ENCODE data around the gene MACO1.
"Not testable (repeated sequence)": the region's sequence is repeated elsewhere in the genome, so short reads cannot be mapped to it uniquely, and the experiment has no call there.

Gene MACO1

GRCh38 chr1:25425098-25426085 lies 5.3 kb upstream of the MACO1 start:
- DNase-seq = no peak

- no peak for DNase-seq
Observed at GRCh38 chr1:25427696-25428095, 3.0 kb upstream of the MACO1 start.

GRCh38 chr1:25428475-25429166 lies 2.1 kb upstream of the MACO1 start:
- DNase-seq = no peak

- DNase-seq = no peak
Observed at GRCh38 chr1:25430967-25431881, 527 bp downstream of the MACO1 start.

- no peak for DNase-seq
Observed at GRCh38 chr1:25431955-25432719, 1.4 kb downstream of the MACO1 start.

GRCh38 chr1:25432749-25433388 lies 2.2 kb downstream of the MACO1 start:
- no peak for DNase-seq

GRCh38 chr1:25433389-25434186 lies 2.9 kb downstream of the MACO1 start:
- DNase-seq = no peak

- DNase-seq = no peak
Observed at GRCh38 chr1:25435397-25436108, 4.9 kb downstream of the MACO1 start.

- DNase-seq = no peak
Observed at GRCh38 chr1:25437672-25438071, 7.0 kb downstream of the MACO1 start.

GRCh38 chr1:25439287-25439686 lies 8.6 kb downstream of the MACO1 start:
- DNase-seq = no peak

- DNase-seq = no peak
Observed at GRCh38 chr1:25442178-25442577, 11.5 kb downstream of the MACO1 start.

- no peak for DNase-seq
Observed at GRCh38 chr1:25443030-25443699, 12.5 kb downstream of the MACO1 start.

- DNase-seq = not testable (repeated sequence)
Observed at GRCh38 chr1:25444604-25445003, 13.9 kb downstream of the MACO1 start.

- no peak for DNase-seq
Observed at GRCh38 chr1:25445993-25446538, 15.4 kb downstream of the MACO1 start.

- DNase-seq = no peak
Observed at GRCh38 chr1:25447547-25447946, 16.9 kb downstream of the MACO1 start.

- no peak for DNase-seq
Observed at GRCh38 chr1:25450891-25451290, 20.2 kb downstream of the MACO1 start.

GRCh38 chr1:25451908-25452307 lies 21.2 kb downstream of the MACO1 start:
- DNase-seq = no peak

GRCh38 chr1:25456502-25456901 lies 25.8 kb downstream of the MACO1 start:
- DNase-seq = no peak
